Stimulated activated CD8-positive, alpha-beta memory T cell treated with anti-CD3 and anti-CD28 coated beads, Interleukin-15, amount 100 ng/mL, for 48 hours (primary cell): ENCODE measurements around the gene LDHAL6B.

Experiments used
- DNase-seq, 2 donors: peaks; one replicate each; pipeline ENCODE4 v3.0.0-alpha.2; 2020; ENCODE audit warnings: low read depth in 2 of 2

LDHAL6B gene

GRCh38 chr15:59218710-59219109 is 12.1 kb downstream of the LDHAL6B start:
- no peak for DNase-seq

GRCh38 chr15:59221511-59222505 is 15.2 kb downstream of the LDHAL6B start:
- DNase-seq = no peak

- no peak for DNase-seq
These were observed 16.4 kb downstream of the LDHAL6B start for GRCh38 chr15:59222906-59223550.

GRCh38 chr15:59223736-59224135 is 17.1 kb downstream of the LDHAL6B start:
- no peak for DNase-seq

GRCh38 chr15:59224474-59224873 is 17.8 kb downstream of the LDHAL6B start:
- DNase-seq = no peak

- DNase-seq = no peak
These were observed 20.4 kb downstream of the LDHAL6B start for GRCh38 chr15:59227021-59227420.

GRCh38 chr15:59229015-59229414 is 22.4 kb downstream of the LDHAL6B start:
- DNase-seq = no peak

GRCh38 chr15:59229453-59229852 is 22.8 kb downstream of the LDHAL6B start:
- no peak for DNase-seq

- no peak for DNase-seq
These were observed 23.9 kb downstream of the LDHAL6B start for GRCh38 chr15:59230531-59231055.

- DNase-seq = no peak
These were observed 25.8 kb downstream of the LDHAL6B start for GRCh38 chr15:59232476-59232875.

- DNase-seq = no peak
These were observed 29.8 kb downstream of the LDHAL6B start for GRCh38 chr15:59236394-59236793.

- no peak for DNase-seq
These were observed 30.6 kb downstream of the LDHAL6B start for GRCh38 chr15:59237119-59237855.

- DNase-seq = no peak
These were observed 31.3 kb downstream of the LDHAL6B start for GRCh38 chr15:59237924-59238331.

GRCh38 chr15:59240036-59240435 is 33.4 kb downstream of the LDHAL6B start:
- no peak for DNase-seq

- DNase-seq = no peak
These were observed 36.0 kb downstream of the LDHAL6B start for GRCh38 chr15:59242649-59243048.

GRCh38 chr15:59243622-59244021 is 37.0 kb downstream of the LDHAL6B start:
- DNase-seq = no peak

GRCh38 chr15:59244337-59244736 is 37.7 kb downstream of the LDHAL6B start:
- DNase-seq = no peak

GRCh38 chr15:59245559-59245958 is 38.9 kb downstream of the LDHAL6B start:
- DNase-seq = no peak

GRCh38 chr15:59247364-59247763 is 40.7 kb downstream of the LDHAL6B start:
- DNase-seq = peak in 1 of 2 donors; percentile 19

- no peak for DNase-seq
These were observed 43.2 kb downstream of the LDHAL6B start for GRCh38 chr15:59249816-59250215.

- no peak for DNase-seq
These were observed 43.6 kb downstream of the LDHAL6B start for GRCh38 chr15:59250249-59250648.
